ENCODE measurements around the gene ZNF565. TPM values are rescaled to one million over a fixed set of nuclear protein-coding genes. Genes with fewer than 3 reads are reported as not detected.

The ZNF565 gene
- total RNA-seq, 1 donor from 2014 or later = 2.3 TPM

GRCh38 chr19:36172852-36173251 is 41.6 kb downstream of the ZNF565 start:
- DNase-seq (no peak), ATAC-seq (ENCODE audit: low read depth) (no peak)
- TF ChIP-seq, protein P1, sequence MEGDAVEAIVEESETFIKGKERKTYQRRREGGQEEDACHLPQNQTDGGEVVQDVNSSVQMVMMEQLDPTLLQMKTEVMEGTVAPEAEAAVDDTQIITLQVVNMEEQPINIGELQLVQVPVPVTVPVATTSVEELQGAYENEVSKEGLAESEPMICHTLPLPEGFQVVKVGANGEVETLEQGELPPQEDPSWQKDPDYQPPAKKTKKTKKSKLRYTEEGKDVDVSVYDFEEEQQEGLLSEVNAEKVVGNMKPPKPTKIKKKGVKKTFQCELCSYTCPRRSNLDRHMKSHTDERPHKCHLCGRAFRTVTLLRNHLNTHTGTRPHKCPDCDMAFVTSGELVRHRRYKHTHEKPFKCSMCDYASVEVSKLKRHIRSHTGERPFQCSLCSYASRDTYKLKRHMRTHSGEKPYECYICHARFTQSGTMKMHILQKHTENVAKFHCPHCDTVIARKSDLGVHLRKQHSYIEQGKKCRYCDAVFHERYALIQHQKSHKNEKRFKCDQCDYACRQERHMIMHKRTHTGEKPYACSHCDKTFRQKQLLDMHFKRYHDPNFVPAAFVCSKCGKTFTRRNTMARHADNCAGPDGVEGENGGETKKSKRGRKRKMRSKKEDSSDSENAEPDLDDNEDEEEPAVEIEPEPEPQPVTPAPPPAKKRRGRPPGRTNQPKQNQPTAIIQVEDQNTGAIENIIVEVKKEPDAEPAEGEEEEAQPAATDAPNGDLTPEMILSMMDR (IDR thresholded peaks at IDR 0.05) = no peak
- ChIA-PET POLR2A (no interaction called here), CTCF (interaction anchor here (1.0 to 7.7 kb wide), 2 partner anchors 8 to 46 kb away, joined by 3 to 68 read pairs; no protein-coding TSS in a partner anchor)
- Mint-ChIP-seq H3K36me3 (ENCODE audit: low read depth) (no peaks in the 10 kb centered on the region), H3K27ac (no peak overlapping the region), H3K9me3 (no peaks in the 10 kb centered on the region), H3K27me3 (no peaks in the 10 kb centered on the region), H3K4me1 (peaks cover 3% of the 10 kb centered on the region), H3K4me3 (no peak overlapping the region)
- intact Hi-C loops (cut with micrococcal nuclease) = no loop called here

- no peak for ATAC-seq (ENCODE audit: low read depth)
- POLR2A ChIA-PET = interaction anchor here (0.6 to 2.5 kb wide), 3 partner anchors 42 to 1102 kb away, joined by 4 to 15 read pairs (median 4); partner anchors contain the start of genes POLR2I and TBCB
Measured at GRCh38 chr19:36169084-36169760, 45.2 kb downstream of the ZNF565 start.

GRCh38 chr19:36163813-36164212 is 50.7 kb downstream of the ZNF565 start:
- peaks cover 6% of the 10 kb centered on the region for H3K36me3 Mint-ChIP-seq (ENCODE audit: low read depth)
- no peak overlapping the region for H3K4me3 Mint-ChIP-seq
- no peaks in the 10 kb centered on the region for H3K4me1 Mint-ChIP-seq
- H3K27ac Mint-ChIP-seq = no peak overlapping the region
- ChIA-PET POLR2A (no interaction called here), CTCF (interaction anchor here (1.3 kb wide), 1 partner anchor 36 kb away, joined by 3 read pairs; no protein-coding TSS in a partner anchor)
- intact Hi-C loops (cut with micrococcal nuclease) = no loop called here
- TF ChIP-seq, protein P1 (IDR thresholded peaks at IDR 0.05) = no peak
- no peaks in the 10 kb centered on the region for H3K27me3 Mint-ChIP-seq
- H3K9me3 Mint-ChIP-seq = no peaks in the 10 kb centered on the region
- DNase-seq = no peak
- no peak for ATAC-seq (ENCODE audit: low read depth)

More at GRCh38 chr19:36169084-36169760, 45.2 kb downstream of the ZNF565 start:
- no peaks in the 10 kb centered on the region for H3K36me3 Mint-ChIP-seq (ENCODE audit: low read depth)
- no peak for DNase-seq
- intact Hi-C loops (cut with micrococcal nuclease) = no loop called here
- H3K9me3 Mint-ChIP-seq = no peaks in the 10 kb centered on the region
- H3K4me1 Mint-ChIP-seq = peaks cover 3% of the 10 kb centered on the region
- TF ChIP-seq, protein P1 (IDR thresholded peaks at IDR 0.05) = no peak
- CTCF ChIA-PET = interaction anchor here (1.1 to 7.7 kb wide), 6 partner anchors 16 to 287 kb away, joined by 3 to 68 read pairs (median 3); partner anchors contain the start of gene CAPNS1
- no peak overlapping the region for H3K4me3 Mint-ChIP-seq
- no peak overlapping the region for H3K27ac Mint-ChIP-seq
- no peaks in the 10 kb centered on the region for H3K27me3 Mint-ChIP-seq

- Mint-ChIP-seq H3K27me3 (no peaks in the 10 kb centered on the region), H3K9me3 (no peaks in the 10 kb centered on the region), H3K27ac (no peak overlapping the region), H3K36me3 (ENCODE audit: low read depth) (peaks cover 9% of the 10 kb centered on the region), H3K4me3 (no peak overlapping the region), H3K4me1 (no peaks in the 10 kb centered on the region)
- intact Hi-C loops (cut with micrococcal nuclease) = no loop called here
- TF ChIP-seq, protein P1 (IDR thresholded peaks at IDR 0.05) = no peak
- DNase-seq (no peak), ATAC-seq (ENCODE audit: low read depth) (no peak)
- ChIA-PET CTCF (no interaction called here), POLR2A (no interaction called here)
Measured at GRCh38 chr19:36160821-36161596, 53.5 kb downstream of the ZNF565 start.

DNA sequence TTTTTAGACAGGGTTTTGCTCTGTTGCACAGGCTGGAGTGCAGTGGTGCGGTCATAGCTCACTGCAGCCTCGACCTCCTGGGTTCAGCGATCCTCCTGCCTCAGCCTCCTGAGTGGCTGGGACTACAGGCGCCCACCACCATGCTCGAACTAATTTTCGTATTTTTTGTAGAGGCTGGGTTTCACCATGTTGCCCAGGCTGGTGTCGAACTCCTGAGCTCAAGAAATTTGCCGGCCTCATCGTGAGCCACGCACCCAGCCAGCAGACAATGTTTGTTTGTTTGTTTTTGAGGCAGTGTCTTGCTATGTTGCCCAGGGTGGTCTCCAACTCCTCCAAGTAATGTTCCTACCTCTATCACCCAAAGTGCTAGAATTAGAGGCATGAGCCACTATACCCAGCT is 61.3 kb downstream of the ZNF565 start:
- CTCF ChIA-PET = interaction anchor here (0.8 to 1.1 kb wide), 2 partner anchors 16 to 25 kb away, joined by 3 read pairs; no protein-coding TSS in a partner anchor
- no peaks in the 10 kb centered on the region for H3K9me3 Mint-ChIP-seq
- no peaks in the 10 kb centered on the region for H3K4me1 Mint-ChIP-seq
- POLR2A ChIA-PET = interaction anchor here (0.6 kb wide), 1 partner anchor 321 kb away, joined by 5 read pairs; no protein-coding TSS in a partner anchor
- H3K36me3 Mint-ChIP-seq (ENCODE audit: low read depth) = peaks cover 37% of the 10 kb centered on the region
- DNase-seq = no peak
- no peaks in the 10 kb centered on the region for H3K27me3 Mint-ChIP-seq
- no peak overlapping the region for H3K4me3 Mint-ChIP-seq
- H3K27ac Mint-ChIP-seq = no peak overlapping the region
- TF ChIP-seq, protein P1 (IDR thresholded peaks at IDR 0.05) = no peak
- intact Hi-C loops (cut with micrococcal nuclease) = no loop called here
- no peak for ATAC-seq (ENCODE audit: low read depth)
